ENCODE measurements around the gene ALDH3A2.

GRCh38 chr17:19720631-19721426, 72.3 kb downstream of the ALDH3A2 start:
- TF ChIP-seq CTCF (conservative IDR thresholded peaks at IDR 0.05 in 1 of 2, IDR thresholded peaks at IDR 0.05 in 1 of 2; ENCODE audit: extremely low read depth in 1 of 2, insufficient read depth in 1 of 2, low read depth in 1 of 2, low read length in 2 of 2) (no peak), EZH2 (IDR thresholded peaks at IDR 0.05; ENCODE audit: borderline replicate concordance, low read length) (no peak)
